HG03097 (cell line): ENCODE measurements around the gene NDRG2.

Experiments
- ATAC-seq: cut with Tn5 transposase; IDR thresholded peaks from one replicate; pipeline ENCODE4 v1.9.1; 2021; ENCODE audit not compliant: unreplicated experiment, low FRiP score

NDRG2 gene

DNA sequence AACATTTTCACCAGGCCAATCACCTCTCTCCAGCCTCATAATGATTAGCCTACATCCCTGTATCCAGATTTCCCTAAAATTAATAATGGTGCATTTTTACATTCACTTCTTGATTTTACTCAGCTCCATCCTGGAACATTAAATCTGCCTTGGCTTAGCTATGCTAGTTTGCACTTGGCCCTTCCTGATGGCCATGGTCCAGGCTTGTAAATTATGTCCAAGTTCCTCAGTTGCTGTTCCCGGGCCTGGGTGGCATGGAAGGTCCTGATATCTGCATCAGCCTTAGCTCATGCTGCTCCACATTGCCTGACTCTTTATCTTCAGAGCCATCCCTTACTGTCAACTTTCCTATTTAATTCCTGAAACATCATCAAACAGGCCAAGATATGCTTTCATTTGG, 46.2 kb downstream of the NDRG2 start:
- no peak for ATAC-seq

- no peak for ATAC-seq
Measured at GRCh38 chr14:20976291-20976690, 48.6 kb downstream of the NDRG2 start.

DNA sequence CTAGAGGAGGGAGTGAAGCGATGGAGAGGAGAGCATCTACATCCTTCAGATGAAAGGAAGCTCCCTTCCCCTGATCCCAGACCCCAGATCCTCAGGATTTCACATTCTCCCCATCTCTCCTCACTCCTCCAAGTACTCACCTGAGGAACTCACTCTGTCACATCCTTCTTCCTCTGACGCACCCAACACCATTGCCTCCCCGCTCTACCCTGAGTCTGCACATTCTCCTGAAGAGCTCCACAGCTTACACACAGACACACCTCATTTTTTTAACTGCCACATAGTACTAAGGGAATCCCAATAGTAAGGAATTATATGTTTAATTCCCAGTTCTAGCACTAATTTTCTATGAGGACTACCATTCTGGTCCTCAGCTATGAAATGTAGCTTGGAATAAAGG, 51.4 kb downstream of the NDRG2 start:
- ATAC-seq = no peak

DNA sequence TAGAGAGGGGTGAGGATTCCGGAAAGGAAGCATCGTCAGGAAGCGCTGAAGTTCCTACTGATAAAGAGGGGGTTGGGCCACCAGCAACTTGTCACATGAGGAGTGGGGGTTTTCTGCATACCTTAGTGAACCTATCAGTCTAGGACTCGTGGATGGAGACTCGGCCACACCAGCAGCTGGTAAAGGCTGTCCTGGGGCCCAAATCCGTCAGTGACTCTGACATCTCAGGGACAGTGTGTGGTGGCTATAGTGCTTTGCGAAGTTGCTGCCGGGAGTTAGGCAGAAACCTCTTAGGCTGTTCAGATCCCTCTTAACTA, 53.2 kb downstream of the NDRG2 start:
- ATAC-seq = no peak

GRCh38 chr14:20970983-20971704, 53.7 kb downstream of the NDRG2 start:
- peak; percentile 90 for ATAC-seq

- ATAC-seq = no peak
Measured at GRCh38 chr14:20970647-20970982, 54.2 kb downstream of the NDRG2 start.

- ATAC-seq = no peak
Measured at GRCh38 chr14:20969336-20969735, 55.5 kb downstream of the NDRG2 start.
